Measurements from ENCODE around the gene KCNQ1.

Gene KCNQ1

GRCh38 chr11:2747248-2748027, 302.6 kb downstream of the KCNQ1 start:
- DNase-seq (ENCODE audit: low spot score) = no peak

- DNase-seq (ENCODE audit: low spot score) = no peak
These were observed 303.4 kb downstream of the KCNQ1 start for GRCh38 chr11:2748061-2748813.

DNA sequence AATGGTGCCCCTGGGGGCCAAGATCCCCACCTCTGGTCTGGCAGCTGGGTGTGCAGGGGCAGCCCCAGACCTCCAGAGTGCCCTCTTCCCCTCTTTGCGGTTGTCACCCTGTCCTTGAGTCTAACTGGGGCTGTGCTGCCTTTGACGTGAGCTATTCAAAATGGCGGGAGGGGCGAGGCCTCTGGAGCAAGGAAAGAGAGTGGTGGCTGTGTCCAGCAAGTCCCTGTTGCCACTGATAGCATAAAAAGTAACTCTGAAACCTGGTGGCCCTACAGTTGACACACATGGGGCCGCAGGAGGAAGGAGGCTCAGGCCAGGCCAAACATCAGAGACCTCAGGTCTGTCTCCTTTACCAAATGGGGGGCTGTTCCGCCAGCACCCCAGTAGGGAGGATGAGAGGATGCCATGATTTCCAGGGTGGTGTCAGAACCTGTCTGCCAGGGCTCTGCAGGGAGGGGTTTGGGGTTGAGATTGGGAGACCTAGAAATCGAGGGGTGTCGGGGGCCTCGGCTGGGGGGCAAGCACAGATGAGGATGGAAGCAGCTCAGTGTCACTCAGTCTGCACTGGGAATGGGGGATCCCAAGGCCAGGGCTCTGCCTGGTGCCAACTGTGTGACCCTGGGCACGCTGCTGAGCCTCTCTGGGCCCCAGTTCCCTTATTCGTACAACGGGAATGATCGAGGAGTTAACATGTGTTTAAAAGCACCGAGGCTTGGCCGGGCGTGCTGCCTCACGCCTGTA, 304.2 kb downstream of the KCNQ1 start:
- DNase-seq (ENCODE audit: low spot score) = no peak

DNA sequence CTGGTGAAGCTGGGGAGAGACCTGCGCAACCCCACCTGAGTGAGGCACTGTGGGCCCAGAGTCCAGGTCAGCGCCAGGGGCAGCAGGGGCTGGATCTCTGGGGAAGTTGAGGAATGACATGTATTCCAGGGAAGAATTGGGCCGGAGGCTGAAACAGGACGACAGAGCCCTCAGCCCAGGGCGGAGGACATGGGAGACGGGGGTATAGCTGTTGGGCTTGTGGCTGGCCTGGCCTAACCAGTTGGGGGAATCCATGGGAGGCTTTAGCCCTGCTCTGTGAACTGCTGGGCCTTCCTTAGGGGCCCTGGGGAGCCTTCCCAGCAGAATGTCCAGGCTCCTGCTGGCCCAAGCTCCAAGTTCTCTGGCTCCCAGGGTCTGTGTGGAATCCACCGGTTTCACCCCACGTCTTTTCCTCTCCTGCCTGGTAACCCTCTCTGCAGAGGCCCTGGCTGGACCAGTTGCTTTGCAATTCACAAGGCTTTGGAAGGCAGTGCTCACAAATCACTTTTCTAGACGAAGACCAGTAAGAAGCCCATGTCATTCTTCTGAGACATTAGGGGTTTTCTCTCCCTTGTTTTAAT, 305.4 kb downstream of the KCNQ1 start:
- DNase-seq (ENCODE audit: low spot score) = no peak

DNA sequence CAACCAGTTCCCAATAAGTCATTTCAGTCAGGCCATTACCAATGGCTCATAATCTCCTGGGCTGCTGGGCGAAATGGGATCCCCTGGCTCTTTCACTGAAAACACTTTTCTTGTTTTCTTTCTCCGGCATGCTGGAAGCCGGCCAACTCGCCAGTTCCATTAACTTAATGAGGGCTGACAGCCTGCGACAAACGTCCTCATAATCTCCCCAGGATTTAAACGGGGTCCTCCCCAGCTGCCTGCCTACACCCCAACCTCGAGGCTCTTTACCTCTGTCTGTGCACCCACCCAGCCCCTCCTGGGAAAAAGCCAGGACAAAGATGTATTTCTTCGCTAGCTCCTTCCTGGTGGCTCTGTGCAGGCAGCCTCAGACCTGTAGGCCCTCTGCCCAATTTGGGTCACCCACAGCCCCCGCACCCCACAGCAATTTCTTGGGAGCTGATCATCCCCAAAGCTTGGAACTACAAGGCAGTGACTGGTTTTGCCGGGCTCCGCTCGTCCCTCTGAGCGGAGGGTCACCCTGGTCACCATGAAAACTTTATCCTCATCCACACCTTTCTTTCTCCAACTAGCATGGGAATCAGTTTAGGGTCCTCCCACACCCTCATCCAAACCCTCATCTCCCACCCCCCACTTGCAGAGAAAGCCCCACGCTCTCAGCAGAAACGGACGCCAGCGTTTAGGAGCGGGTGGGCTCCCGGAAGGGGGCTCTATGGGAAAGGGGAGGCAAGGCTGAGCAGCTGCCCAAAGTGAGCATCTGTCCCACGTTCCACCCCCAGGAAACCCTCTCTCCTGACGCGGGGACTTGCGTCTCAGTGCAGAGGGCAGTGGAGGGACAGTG, 306.1 kb downstream of the KCNQ1 start:
- DNase-seq (ENCODE audit: low spot score) = no peak

GRCh38 chr11:2751523-2752203, 306.9 kb downstream of the KCNQ1 start:
- no peak for DNase-seq (ENCODE audit: low spot score)

- no peak for DNase-seq (ENCODE audit: low spot score)
These were observed 307.5 kb downstream of the KCNQ1 start for GRCh38 chr11:2752204-2752770.

DNA sequence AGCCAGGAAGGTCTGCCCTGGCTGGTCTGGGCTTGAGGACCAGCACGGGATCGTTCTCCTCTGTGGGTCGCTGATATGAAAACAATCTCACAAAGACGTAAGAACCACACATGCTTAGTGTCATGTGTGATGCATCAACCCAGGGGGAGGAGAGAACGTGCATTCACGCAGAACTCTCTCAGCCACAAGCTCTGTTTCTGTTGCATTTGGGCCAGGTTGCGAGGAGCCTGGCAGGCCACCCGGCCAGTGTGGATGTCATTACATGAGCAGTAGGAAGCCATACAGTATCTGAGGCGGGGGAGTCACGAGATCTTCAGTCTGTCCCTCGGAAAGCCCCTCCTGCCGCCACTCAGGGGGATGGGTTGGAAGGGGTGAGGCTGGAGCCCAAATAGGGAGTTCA, 308.1 kb downstream of the KCNQ1 start:
- DNase-seq (ENCODE audit: low spot score) = no peak

- DNase-seq (ENCODE audit: low spot score) = no peak
These were observed 309.2 kb downstream of the KCNQ1 start for GRCh38 chr11:2754008-2754407.

- no peak for DNase-seq (ENCODE audit: low spot score)
These were observed 310.3 kb downstream of the KCNQ1 start for GRCh38 chr11:2755071-2755470.

GRCh38 chr11:2758751-2759150, 313.9 kb downstream of the KCNQ1 start:
- DNase-seq (ENCODE audit: low spot score) = no peak

DNA sequence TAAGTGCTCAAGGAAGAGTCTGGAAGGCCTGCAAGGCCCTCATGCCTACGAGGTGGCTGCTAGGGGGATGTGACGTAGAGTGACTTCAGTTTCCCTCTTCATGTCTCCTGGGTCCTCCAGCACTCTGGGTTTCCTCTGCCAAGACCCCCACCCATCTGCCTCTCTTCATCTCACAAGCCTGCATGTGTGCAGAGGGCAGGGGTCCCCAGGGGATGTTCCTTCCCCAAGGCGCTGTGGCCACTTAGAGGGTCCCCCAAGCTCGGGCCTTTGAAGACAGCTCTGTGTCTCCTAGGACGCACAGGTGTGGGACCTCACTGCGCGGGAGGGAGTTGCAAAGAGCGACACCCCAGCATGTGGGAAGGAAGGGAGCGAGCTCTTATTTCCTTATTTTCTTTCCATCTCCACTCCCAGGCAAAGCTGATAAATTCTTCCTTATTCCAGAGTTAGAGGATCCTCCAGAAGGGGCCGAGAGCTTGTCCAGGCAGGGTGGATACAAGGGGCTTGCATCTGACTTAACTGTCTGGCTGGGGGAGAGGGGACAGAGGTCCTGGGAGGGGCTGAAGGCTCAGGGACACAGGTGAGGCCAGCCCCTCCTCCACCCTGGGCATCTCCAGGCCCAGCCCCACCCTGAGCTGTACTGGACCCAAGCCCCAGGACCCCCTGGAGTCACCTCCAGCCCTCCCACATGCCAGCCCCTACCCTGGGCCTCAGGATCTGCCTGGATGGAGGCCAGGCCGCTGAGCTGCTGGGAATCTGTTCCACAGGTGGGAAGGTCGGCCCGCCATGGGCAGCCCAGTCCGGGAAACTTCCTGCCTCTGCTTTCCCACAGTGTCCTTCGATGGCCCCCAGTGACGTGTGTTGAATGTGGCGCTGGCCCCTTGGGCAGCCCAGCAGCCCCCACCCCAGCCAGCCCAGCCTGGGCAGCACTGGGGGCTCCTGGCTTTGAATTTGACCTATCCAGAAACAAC, 314.7 kb downstream of the KCNQ1 start:
- DNase-seq (ENCODE audit: low spot score) = no peak

DNA sequence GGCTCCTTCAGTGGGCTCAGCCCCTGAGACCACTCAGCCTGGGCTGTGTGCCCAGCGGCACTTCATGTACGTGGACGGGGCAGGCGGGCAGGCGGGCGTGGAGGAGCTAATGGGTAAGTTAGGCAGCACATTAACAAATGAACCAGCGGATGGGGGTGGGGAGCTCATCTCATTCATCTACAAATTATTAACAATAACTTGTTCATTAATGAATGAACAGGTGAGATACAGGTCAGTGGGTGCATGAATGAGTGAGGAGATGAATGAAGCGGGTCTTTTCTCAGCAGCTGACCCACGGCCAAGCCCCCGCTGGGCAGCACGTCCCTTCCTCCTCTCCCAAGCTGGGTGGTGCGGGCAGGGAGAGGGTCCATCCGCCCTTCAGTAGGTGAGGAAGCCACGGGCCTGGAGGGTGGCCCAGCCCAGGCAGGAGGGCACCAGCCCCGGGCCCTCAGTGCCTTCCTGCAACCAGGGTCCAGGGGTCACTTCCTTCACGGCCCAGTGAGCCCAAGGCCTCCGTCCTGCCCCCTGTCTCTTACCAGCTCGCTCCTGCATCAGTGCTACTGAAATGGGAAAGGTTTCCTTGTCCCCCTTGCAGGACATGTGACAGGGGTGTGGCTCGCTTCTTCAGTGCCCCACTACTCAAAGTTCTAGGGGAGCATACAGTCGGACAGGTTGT, 315.5 kb downstream of the KCNQ1 start:
- no peak for DNase-seq (ENCODE audit: low spot score)

GRCh38 chr11:2761131-2762030, 316.6 kb downstream of the KCNQ1 start:
- no peak for DNase-seq (ENCODE audit: low spot score)

- DNase-seq (ENCODE audit: low spot score) = no peak
These were observed 317.2 kb downstream of the KCNQ1 start for GRCh38 chr11:2762031-2762380.

DNA sequence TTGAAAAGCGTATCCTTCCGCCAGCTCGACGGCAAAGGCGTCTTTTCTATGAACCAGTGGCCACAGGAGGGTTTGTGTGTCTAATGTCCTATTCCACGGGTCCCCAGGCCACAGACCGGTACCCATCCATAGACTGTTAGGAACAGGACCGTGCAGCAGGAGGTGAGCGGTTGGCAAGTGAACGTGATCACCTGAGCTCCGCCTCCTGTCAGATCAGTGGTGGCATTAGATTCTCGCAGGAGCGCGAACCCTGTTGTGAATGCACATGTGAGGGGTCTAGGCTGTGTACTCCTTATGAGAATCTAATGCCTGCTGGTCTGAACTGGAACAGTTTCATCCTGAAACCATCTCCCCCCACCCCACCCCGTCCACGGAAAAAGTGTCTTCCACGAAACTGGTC, 317.6 kb downstream of the KCNQ1 start:
- DNase-seq (ENCODE audit: low spot score) = no peak

- no peak for DNase-seq (ENCODE audit: low spot score)
These were observed 319.2 kb downstream of the KCNQ1 start for GRCh38 chr11:2763984-2764383.

- no peak for DNase-seq (ENCODE audit: low spot score)
These were observed 320.7 kb downstream of the KCNQ1 start for GRCh38 chr11:2765491-2765890.

All from AG08395 (cell line).